Adrenal gland (tissue), 12 donors: ENCODE data around the gene NXNL2. TPM values are rescaled to one million over a fixed set of nuclear protein-coding genes. Genes with fewer than 3 reads are reported as not detected.

ENCODE experiments used
- DNase-seq, 7 donors: peaks; one replicate each; pipeline ENCODE4 v3.0.0-alpha.2; 2019 to 2020
- H3K27ac ChIP-seq, 5 donors: fragments of 200-600 bp; sonication (generic) in 4 of 5; 1 replicate in 3 of 5; 2 replicates in 2 of 5; pipeline versions ENCODE4 v1.5.1 to v1.8.0; 2016 to 2020; ENCODE audit warnings: mild to moderate bottlenecking in 1 of 5
- H3K27me3 ChIP-seq: fragments of 200-600 bp; 2 replicates; pipeline ENCODE4 v1.8.0; 2021
- H3K36me3 ChIP-seq, 2 donors: fragments of 200-600 bp; replicated peaks in 1 of 2; 1 replicate in 1 of 2; 2 replicates in 1 of 2; pipeline versions ENCODE4 v1.5.1 to v1.8.0; 2018 to 2022
- H3K4me1 ChIP-seq, 2 donors: fragments of 200-600 bp; replicated peaks in 1 of 2; 1 replicate in 1 of 2; 2 replicates in 1 of 2; pipeline versions ENCODE4 v1.5.1 to v1.8.0; 2018 to 2021
- H3K4me3 ChIP-seq, 4 donors: fragments of 200-600 bp; sonication (generic) in 3 of 4; one replicate each; pipeline ENCODE4 v1.5.1; 2016 to 2018
- H3K9me3 ChIP-seq, 3 donors: fragments of 200-600 bp; sonication (generic) in 1 of 3; replicated peaks in 1 of 3; 1 replicate in 2 of 3; 2 replicates in 1 of 3; pipeline versions ENCODE4 v1.5.1 to v1.8.0; 2016 to 2021
- CTCF ChIP-seq, 6 experiments: fragments of 450-650 bp in 4 of 6; fragments of 200-600 bp in 2 of 6; sonication (generic) in 1 of 6; IDR thresholded peaks; 1 replicate in 5 of 6; 2 replicates in 1 of 6; pipeline versions ENCODE4 v1.5.1 to v1.8.0; 2016 to 2021; ENCODE audit warnings: antibody characterized with exemption in 6 of 6, mild to moderate bottlenecking in 2 of 6, moderate library complexity in 1 of 6
- POLR2A ChIP-seq, 2 donors: fragments of 450-650 bp; IDR thresholded peaks; one replicate each; pipeline ENCODE4 v1.6.1; 2017; ENCODE audit warnings: antibody characterized with exemption in 2 of 2, mild to moderate bottlenecking in 2 of 2, moderate library complexity in 1 of 2
- WGBS, 4 donors: extraction: QIAGEN DNeasy Blood & Tissue Kit in 2 of 4; methylation state at CpG; one replicate each; pipeline versions ENCODE4 v1.1.5 to v1.1.7; 2013 to 2017; 5-methylcytosine and 5-hydroxymethylcytosine counted together
- intact Hi-C, 2 donors: fragments of 100-400 bp; cut with DNase I; formaldehyde crosslinking; loops; one replicate each; pipeline versions ENCODE4 v1.14.1 to v1.15.0; 2022 to 2023
- polyA plus RNA-seq, 3 donors: library from polyadenylated mRNA; stranded (reverse); fragments of 200-250 nt in 2 of 3; fragments of 350-450 nt in 1 of 3; fragmentation: Illumina TruSeq in 1 of 3; extraction: RNeasy Lipid Tissue Mini Kit (QIAGEN cat#74804) in 1 of 3; gene quantifications; one replicate each; pipeline ENCODE4 v1.2.3, GENCODE V29; 2013 to 2014
- total RNA-seq, 9 donors: library from RNA; depleted of rRNA in 4 of 9; stranded (reverse); fragments of >200 nt in 4 of 9; fragments of 120-200 nt in 1 of 9; fragmentation: NEBNext Ultra II Directional in 1 of 9; extraction: Animal tissue kit (Norgen Biotek cat#: 25700) in 1 of 9; gene quantifications; one replicate each; pipeline versions ENCODE4 v1.1.0 to v1.2.4, GENCODE V29; 2013 to 2023
- donor health status: healthy with polysubstance abuse.
- donor health status: Bipolar disorder and iron deficiency.
- donor health status: DM: yes; HTN: yes; CAD: no.
- donor health status: DM: no; HTN: no; CAD: no.
- donor health status: DM: no; HTN: no; CAD: no.
- donor health status: DM: yes; HTN: yes; CAD: no.

NXNL2 gene
- total and polyA plus RNA-seq, 12 donors: 0.20 to 0.57 (median 0.41) TPM; not detected in 8

- Histone ChIP-seq H3K4me3 (no peak overlapping the region), H3K9me3 (no peaks in the 10 kb centered on the region), H3K36me3 (no peaks in the 10 kb centered on the region), H3K4me1 (peaks cover 6 to 9% of the 10 kb centered on the region in 2 donors), H3K27ac (peak overlapping the region in 1 of 5 donors; percentile 45), H3K27me3 (peaks cover 5% of the 10 kb centered on the region)
- 38 to 61% (median 50%) methylated on average over 31 of the region's 31 CpGs for WGBS, 4 donors
- TF ChIP-seq POLR2A (IDR thresholded peaks at IDR 0.05) (no peak), CTCF (IDR thresholded peaks at IDR 0.05) (no peak)
- intact Hi-C loops: no loop called here
- peak in 3 of 7 donors; percentile 18 to 34 (median 29) for DNase-seq
Observed at GRCh38 chr9:88531920-88532698, 2.9 kb upstream of the NXNL2 start.

- intact Hi-C loops: no loop called here
- 4 to 5% (median 5%) methylated on average over 32 to 41 of the region's 41 CpGs for WGBS, 4 donors
- peak overlapping the region in 2 of 4 donors; percentile 29 to 43 for H3K4me3 ChIP-seq
- peaks cover 5% of the 10 kb centered on the region for H3K27me3 ChIP-seq
- TF ChIP-seq CTCF (IDR thresholded peaks at IDR 0.05): no peak
- TF ChIP-seq POLR2A (IDR thresholded peaks at IDR 0.05): no peak
- DNase-seq: peak in 5 of 7 donors; percentile 26 to 43 (median 28)
- H3K27ac ChIP-seq: peak overlapping the region in 1 of 5 donors; percentile 91
- peaks cover 6 to 9% of the 10 kb centered on the region in 2 donors for H3K4me1 ChIP-seq
- no peaks in the 10 kb centered on the region for H3K36me3 ChIP-seq
- H3K9me3 ChIP-seq: no peaks in the 10 kb centered on the region
Observed at GRCh38 chr9:88533951-88534455, 975 bp upstream of the NXNL2 start.

GRCh38 chr9:88535226-88536022 lies 446 bp downstream of the NXNL2 start:
- Histone ChIP-seq H3K36me3 (no peaks in the 10 kb centered on the region), H3K4me1 (peaks cover 6 to 9% of the 10 kb centered on the region in 2 donors), H3K9me3 (no peaks in the 10 kb centered on the region), H3K27ac (peak overlapping the region in 1 of 5 donors; percentile 91), H3K4me3 (peak overlapping the region in 2 of 4 donors; percentile 29 to 43), H3K27me3 (peaks cover 5% of the 10 kb centered on the region)
- 0 to 7% (median 5%) methylated on average over 7 to 75 of the region's 75 CpGs for WGBS, 4 donors
- intact Hi-C loops: no loop called here
- TF ChIP-seq CTCF (IDR thresholded peaks at IDR 0.05): no peak
- TF ChIP-seq POLR2A (IDR thresholded peaks at IDR 0.05): no peak
- no peak for DNase-seq

GRCh38 chr9:88536023-88536324 lies 996 bp downstream of the NXNL2 start:
- H3K4me3 ChIP-seq: peak overlapping the region in 1 of 4 donors; percentile 43

More at GRCh38 chr9:88536023-88536324, 996 bp downstream of the NXNL2 start:
- peaks cover 5% of the 10 kb centered on the region for H3K27me3 ChIP-seq
- no peak for TF ChIP-seq POLR2A (IDR thresholded peaks at IDR 0.05)
- no peak for TF ChIP-seq CTCF (IDR thresholded peaks at IDR 0.05)
- peak overlapping the region in 1 of 5 donors; percentile 91 for H3K27ac ChIP-seq
- no peaks in the 10 kb centered on the region for H3K9me3 ChIP-seq
- 23 to 83% (median 48%) methylated on average over 1 to 18 of the region's 18 CpGs for WGBS, 4 donors
- intact Hi-C loops: no loop called here
- DNase-seq: peak in 6 of 7 donors; percentile 20 to 59 (median 34)
- H3K4me1 ChIP-seq: peaks cover 6 to 9% of the 10 kb centered on the region in 2 donors
- no peaks in the 10 kb centered on the region for H3K36me3 ChIP-seq
